Measurements from ENCODE around the gene PSRC1.
"Not testable (repeated sequence)": the region's sequence is repeated elsewhere in the genome, so short reads cannot be mapped to it uniquely, and the experiment has no call there.

PSRC1 gene

DNA sequence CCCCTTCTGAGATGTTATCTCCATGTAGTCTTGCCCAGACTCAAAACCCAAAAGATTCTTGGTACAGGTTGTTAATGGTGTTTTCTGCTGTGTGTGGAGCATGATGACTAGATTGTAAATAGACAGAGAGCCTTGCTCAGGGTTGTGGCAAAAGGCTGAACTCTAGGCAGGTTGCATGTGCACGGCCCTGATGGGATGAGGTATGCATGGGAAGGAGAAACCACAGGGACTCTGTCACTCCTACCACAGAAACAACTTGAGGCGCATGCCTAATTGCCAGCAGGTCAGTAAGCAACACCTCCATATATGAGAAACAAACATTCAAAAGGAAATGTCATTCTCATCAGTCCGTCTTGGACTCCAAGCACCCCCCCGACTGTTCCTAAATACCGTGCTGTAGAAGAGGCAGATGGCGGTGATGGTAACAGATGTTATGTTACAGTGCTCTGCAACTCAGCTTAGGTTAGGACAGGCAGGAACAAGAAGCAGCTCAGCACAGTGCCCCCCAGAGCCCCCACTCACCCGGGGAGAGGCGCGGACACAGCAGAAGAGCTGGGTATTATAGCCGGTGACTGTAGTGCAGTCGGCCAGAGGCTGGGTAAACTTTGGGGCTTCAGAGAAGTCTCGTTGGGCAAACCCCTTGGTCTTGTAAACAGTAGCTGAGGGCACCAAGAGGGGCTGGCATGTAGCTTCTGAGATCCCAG lies 12.9 kb upstream of the PSRC1 start:
- DNase-seq (ENCODE audit: low spot score) = no peak

DNA sequence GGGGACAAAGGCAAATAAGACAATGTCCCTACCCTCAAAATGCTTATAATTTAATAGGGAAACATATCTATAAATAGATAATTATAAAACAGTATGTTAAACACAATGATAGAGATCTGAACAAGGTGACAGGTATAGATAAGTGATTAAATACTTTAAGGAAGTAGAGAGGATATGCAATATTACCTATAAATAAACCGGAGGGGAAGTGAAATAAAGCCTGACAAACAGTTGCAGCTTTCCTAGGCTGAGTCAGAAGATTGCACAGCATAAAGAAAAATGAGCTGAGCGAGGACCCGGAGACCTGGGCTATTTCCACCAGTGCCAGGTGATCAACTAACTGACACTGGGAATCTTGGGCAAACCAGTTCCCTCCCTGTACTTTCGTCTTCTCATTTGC lies 11.5 kb upstream of the PSRC1 start:
- no peak for DNase-seq (ENCODE audit: low spot score)

GRCh38 chr1:109293026-109293425 lies 10.1 kb upstream of the PSRC1 start:
- no peak for DNase-seq (ENCODE audit: low spot score)

DNA sequence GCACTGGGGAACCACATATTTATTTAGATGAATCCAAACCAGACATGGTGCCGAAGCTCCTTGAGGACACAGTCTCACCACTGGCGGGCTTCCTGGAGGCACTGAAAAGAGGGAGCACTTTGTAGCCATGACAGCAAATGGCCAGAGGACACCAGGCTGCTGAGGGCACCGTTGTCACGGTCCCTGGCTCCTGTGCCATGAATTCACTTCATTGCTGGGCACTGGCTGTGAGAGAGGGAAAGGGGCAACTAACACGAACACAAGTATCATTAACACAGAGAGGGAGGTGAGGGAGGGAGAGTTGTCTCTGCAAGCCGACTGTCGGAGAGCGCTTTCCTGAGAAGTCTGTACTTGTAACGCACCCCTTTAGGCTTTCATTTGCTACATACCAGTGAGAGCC lies 9.4 kb upstream of the PSRC1 start:
- DNase-seq (ENCODE audit: low spot score) = no peak

GRCh38 chr1:109290998-109291397 lies 8.1 kb upstream of the PSRC1 start:
- no peak for DNase-seq (ENCODE audit: low spot score)

DNA sequence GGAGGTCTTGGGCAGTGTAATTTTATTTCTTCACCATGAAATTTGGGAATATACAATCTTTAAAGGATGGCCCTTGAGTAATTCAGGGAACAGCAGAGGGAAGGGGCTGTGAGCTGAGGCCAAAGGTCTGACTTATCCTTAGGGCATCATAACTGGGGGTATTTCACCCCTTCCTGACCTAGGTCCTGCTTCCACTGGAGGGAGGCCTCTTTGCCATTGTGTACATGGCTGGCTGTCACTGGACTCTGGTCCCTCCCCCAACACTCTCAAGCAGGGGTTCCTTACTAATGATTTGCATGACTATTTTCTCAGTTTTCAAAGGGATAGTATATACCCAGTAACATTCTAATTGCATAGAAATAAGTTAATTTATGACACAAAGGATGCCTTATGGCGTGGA lies 7.2 kb upstream of the PSRC1 start:
- DNase-seq (ENCODE audit: low spot score) = no peak

GRCh38 chr1:109286762-109287161 lies 3.8 kb upstream of the PSRC1 start:
- DNase-seq (ENCODE audit: low spot score) = not testable (repeated sequence)

GRCh38 chr1:109283748-109284600 lies 1.0 kb upstream of the PSRC1 start:
- peak; percentile 12 for DNase-seq (ENCODE audit: low spot score)

DNA sequence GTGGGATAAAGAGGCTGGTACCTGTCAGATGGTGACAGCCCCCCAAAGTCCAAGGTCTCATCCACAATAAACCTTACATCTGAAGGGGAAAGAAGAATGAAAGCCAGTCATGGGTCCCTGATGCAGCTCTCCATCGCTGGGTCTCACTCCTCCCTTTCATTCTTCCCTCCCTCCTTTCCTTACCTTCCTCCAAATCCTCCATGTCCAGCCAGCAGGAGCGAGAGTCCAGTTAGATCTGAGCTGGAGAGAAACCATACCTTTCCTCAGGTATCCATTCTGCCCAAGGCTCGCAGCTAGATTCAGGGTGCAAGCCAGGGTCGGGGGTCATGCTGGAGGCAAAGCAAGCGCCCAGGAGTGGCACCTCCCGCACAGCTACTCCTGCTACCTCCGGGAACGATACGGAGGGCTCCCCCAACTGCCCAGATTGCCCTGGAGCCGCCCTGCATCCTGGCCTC lies 421 bp downstream of the PSRC1 start:
- no peak for DNase-seq (ENCODE audit: low spot score)

DNA sequence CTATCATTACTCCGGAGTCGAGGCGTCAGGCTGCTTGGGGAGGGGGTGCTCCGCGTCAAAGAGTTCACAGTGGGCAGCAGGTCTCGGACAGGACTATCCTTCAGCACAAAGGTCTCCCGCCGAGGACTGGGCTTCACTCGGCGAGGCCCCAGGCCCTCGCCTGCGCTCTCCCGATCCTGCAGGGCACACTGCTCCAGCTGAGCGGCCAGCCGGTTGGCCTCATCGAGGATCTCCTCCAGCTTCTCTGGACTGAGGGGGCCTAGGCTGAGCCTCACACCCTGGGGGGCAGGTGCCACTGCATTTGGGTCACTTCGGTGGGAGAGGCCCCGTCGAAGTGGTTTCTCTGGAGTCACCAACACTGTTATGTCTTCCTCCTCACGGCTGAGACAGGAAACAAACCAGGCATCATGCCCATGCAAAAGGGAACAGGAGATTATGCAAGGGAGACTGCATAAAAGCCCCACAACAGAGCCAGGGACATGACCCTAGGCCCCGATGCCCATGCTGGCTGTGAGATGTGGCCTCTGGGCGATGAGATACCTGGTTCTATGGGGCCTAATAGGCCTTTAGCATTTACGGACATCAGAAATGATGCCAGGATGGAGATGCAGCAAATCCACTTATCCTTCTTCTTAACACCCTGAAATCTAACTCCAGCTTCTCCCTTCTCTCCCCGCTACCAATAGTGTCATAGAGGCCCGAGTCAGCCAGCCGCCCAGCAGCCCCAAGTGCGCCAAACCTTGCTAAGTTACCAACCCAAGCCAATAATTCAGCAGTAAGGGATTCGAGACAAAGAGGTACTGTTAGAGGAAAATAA lies 1.1 kb downstream of the PSRC1 start:
- no peak for DNase-seq (ENCODE audit: low spot score)

- DNase-seq (ENCODE audit: low spot score) = no peak
Observed at GRCh38 chr1:109280862-109281261, 2.1 kb downstream of the PSRC1 start.

DNA sequence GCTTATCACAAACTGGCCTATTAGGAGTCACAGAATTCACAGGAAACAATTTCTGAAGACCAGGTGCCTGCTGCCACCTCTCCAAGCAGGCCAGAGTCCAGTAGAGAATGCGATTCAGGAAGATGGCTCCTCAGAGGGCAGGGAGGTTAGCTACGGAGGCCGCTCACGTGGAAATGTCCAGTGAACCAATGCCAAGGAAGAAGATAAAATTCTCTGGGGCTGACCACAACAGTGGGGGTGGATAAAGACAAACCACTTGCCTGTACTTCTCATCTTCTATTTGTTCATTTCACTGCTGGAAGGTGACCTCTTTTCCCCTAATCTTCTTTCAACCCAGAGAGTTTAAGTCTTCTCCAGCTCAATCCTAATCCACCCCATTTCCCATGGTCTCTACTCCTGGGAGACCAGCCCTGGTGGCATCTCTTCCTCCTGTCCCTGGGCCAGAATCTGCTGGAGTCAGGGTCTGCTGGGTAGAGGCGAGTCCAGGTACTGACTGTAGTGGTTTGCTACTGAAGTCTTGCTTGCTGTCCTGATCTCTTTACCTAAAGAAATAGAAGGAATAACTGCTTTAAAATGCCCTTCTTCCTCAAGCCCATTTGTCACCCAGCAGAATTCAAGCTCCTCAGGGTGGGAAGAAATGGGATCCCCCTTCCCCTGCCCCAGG lies 3.2 kb downstream of the PSRC1 start:
- no peak for DNase-seq (ENCODE audit: low spot score)

DNA sequence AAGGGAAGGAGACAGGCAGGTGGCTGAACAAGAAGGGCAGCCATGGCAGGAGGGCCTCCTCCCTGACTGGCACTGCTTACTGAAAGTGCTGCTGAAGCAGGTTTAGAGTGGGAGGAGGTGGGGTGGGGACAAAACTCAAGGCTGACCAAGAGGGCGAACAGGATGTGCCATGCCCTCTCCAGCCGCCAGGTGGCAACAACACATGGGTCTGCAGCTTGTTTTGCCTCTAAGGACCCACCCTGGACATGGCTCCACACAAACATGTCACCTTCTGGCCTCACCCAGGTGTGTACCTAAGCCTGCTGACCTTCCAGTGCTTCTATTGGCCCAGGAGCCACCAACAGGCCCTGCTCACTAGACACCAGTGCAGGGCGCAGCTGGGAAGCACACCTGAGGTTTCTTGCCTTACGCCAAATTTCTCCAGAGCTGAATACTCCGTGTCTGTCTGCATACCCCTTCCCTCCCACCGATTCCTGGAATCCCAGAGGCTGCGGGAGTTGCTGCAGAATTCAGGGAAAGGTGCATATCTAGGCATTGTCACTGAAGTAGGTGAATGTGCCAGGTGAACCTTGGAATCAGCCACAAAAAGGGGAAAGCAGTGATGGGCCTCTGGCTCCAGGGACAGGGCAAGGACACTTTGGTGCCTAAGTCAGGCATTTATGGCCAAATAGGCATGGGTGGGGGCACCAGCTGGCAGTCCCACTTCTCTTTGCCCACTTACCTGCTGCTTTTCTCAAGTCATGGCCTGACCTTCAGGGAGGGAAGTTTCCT lies 5.3 kb downstream of the PSRC1 start:
- DNase-seq (ENCODE audit: low spot score) = peak; percentile 52

DNA sequence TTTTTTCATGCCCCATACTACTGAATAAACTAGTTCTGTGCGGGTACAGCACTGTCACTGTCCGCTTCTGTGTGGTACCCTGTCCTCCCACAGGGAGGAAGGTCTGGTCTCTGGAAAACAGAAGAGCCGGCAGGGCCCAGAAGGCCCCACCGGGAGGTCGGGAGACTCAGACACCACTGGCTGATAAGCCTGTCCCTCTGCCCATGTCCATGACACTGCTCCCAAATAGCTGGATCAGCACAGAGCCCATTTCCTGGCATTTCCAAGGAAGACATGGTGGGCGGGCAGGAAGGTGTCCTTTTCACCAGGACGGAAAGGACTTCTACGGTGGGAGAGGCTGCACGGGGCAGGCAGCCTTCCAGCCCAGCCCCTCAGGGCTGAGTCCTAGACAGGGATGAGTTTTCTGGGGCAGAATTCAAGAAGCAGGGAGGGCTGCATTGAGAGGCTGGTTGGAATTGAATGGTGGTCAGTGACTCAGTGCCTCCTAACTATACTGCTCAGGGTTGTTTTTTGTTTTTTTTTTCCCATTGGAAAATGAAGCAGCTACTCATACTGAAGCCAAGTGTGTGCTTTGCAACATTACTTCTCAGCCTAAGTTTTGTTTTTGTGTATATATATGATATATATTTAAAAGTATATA lies 7.1 kb downstream of the PSRC1 start:
- DNase-seq (ENCODE audit: low spot score) = no peak

GRCh38 chr1:109274533-109275476 lies 8.1 kb downstream of the PSRC1 start:
- no peak for DNase-seq (ENCODE audit: low spot score)

DNA sequence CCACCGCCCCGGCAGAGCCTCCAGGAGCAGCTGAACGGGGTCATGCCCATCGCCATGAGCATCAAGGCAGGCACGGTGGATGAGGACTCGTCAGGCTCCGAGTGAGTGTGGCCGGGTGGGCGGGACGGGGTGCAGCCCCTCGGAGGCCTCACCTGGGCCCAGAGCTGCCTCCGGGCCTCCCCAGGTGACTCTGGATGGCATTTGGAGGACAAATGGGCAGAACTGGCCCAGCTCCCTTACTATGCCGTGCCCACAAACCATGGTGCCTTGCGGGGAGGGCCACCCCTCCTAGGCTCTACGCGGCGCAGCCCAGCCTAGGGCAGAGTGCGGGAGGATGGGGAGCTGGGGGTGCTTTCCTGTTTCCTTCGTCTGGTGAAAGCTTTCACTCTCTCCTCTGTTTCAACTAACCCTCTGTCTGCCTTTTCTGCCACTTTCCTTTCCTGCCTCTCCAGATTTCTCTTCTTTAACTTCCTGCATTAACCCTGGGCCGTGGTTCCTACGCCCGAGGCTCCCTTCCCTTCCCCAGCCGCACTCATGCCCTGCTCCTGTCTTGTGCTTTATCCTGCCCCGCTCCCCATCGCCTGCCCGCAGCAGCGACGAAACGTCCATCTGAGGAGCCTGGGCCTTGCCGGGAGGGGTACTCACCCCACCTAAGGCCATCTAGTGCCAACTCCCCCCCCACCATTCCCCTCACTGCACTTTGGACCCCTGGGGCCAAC lies 9.2 kb downstream of the PSRC1 start:
- no peak for DNase-seq (ENCODE audit: low spot score)

- no peak for DNase-seq (ENCODE audit: low spot score)
Observed at GRCh38 chr1:109272831-109273547, 10.0 kb downstream of the PSRC1 start.
